GM12878 (cell line): ENCODE measurements around the gene PRDM2. TPM values are rescaled to one million over a fixed set of nuclear protein-coding genes. Genes with fewer than 3 reads are reported as not detected.

ENCODE experiments used
- ATAC-seq: fragments of 200-7000 bp; cut with Tn5 transposase; 3 replicates; pipeline ENCODE4 v1.9.1; 2020; ENCODE audit warnings: mild to moderate bottlenecking, moderate library complexity
- BruUV-seq: library from RNA; stranded (reverse); fragments of 400-500 nt; replicated peaks from 2 replicates; lab custom pipeline; 2021; lab: Mats Ljungman, UMichigan
- CTCF ChIA-PET: fragments of 300-600 bp; sonication (Branson Sonifier 250); formaldehyde crosslinking; extraction: SDS; loops from one replicate; lab custom pipeline; 2021; ENCODE audit warnings: inconsistent platforms; lab: Yijun Ruan, JAX
- POLR2A ChIA-PET: fragments of 350-600 bp; formaldehyde crosslinking; extraction: SDS; loops from one replicate; lab custom pipeline; 2021; ENCODE audit warnings: inconsistent platforms; lab: Charles Lee
- RAD21 ChIA-PET: fragments of 300-600 bp; sonication (Branson Sonifier 250); formaldehyde crosslinking; loops from one replicate; lab custom pipeline; 2023; ENCODE audit warnings: antibody characterized with exemption; ENCODE audit not compliant: unreplicated experiment; lab: Charles Lee
- SMC1A ChIA-PET: fragments of 300-600 bp; sonication (Branson Sonifier 250); formaldehyde crosslinking; loops from one replicate; lab custom pipeline; 2023; ENCODE audit not compliant: unreplicated experiment, uncharacterized antibody; lab: Charles Lee
- DNase-seq: peaks from one replicate; pipeline ENCODE4 v3.0.0-alpha.2; 2011; ENCODE audit warnings: low read depth, low spot score
- FAIRE-seq: peaks from 3 replicates; lab custom pipeline; 2011; peaks lifted over from hg19 to GRCh38; lab: Jason Lieb, UNC
- H2AFZ ChIP-seq: 2 replicates; pipeline ENCODE4 v1.6.0; 2011; ENCODE audit warnings: low read depth, low read length, control low read depth; ENCODE audit not compliant: control insufficient read depth
- H3K27ac ChIP-seq: 2 replicates; pipeline ENCODE4 v1.5.1; 2011; ENCODE audit warnings: control low read depth; ENCODE audit not compliant: control insufficient read depth, insufficient read depth
- H3K27me3 ChIP-seq, 2 experiments: replicated peaks in 1 of 2; 2 replicates each; pipeline versions ENCODE4 v1.6.0 to v1.6.1; 2011; ENCODE audit warnings: low read length in 1 of 2; ENCODE audit not compliant: control insufficient read depth in 2 of 2, insufficient read depth in 2 of 2
- H3K36me3 ChIP-seq, 2 experiments: 2 replicates each; pipeline ENCODE4 v1.5.1; 2011; ENCODE audit warnings: low read length in 1 of 2; ENCODE audit not compliant: control insufficient read depth in 2 of 2, insufficient read depth in 2 of 2
- H3K4me1 ChIP-seq: 2 replicates; pipeline ENCODE4 v1.6.1; 2011; ENCODE audit warnings: mild to moderate bottlenecking, low read length, moderate library complexity, mixed read lengths; ENCODE audit not compliant: control insufficient read depth, insufficient read depth
- H3K4me2 ChIP-seq: 2 replicates; pipeline ENCODE4 v1.6.0; 2011; ENCODE audit warnings: control low read depth; ENCODE audit not compliant: control insufficient read depth, insufficient read depth
- H3K4me3 ChIP-seq: fragments of 200-600 bp; sonication (generic); 2 replicates; pipeline ENCODE4 v1.5.1; 2016
- H3K79me2 ChIP-seq: 2 replicates; pipeline ENCODE4 v1.6.0; 2011; ENCODE audit warnings: low read length; ENCODE audit not compliant: control insufficient read depth, insufficient read depth
- H3K9ac ChIP-seq: 2 replicates; pipeline ENCODE4 v1.8.0; 2011; ENCODE audit warnings: low read length, control low read depth, mixed read lengths; ENCODE audit not compliant: control insufficient read depth, insufficient read depth
- H3K9me3 ChIP-seq: replicated peaks from 3 replicates; pipeline ENCODE4 v1.5.1; 2011; ENCODE audit warnings: mild to moderate bottlenecking, low read length; ENCODE audit not compliant: control insufficient read depth, insufficient read depth
- H4K20me1 ChIP-seq: 2 replicates; pipeline ENCODE4 v1.6.0; 2011; ENCODE audit not compliant: control insufficient read depth, insufficient read depth
- BCLAF1 ChIP-seq: fragments of 450-650 bp; IDR thresholded peaks from 2 replicates; pipeline ENCODE4 v1.6.1; 2017; ENCODE audit warnings: antibody characterized with exemption, mild to moderate bottlenecking, moderate library complexity
- DPF2 ChIP-seq: fragments of 450-650 bp; IDR thresholded peaks from 2 replicates; pipeline ENCODE4 v1.6.1; 2017; ENCODE audit warnings: mild to moderate bottlenecking
- FOXM1 ChIP-seq: IDR thresholded peaks from 2 replicates; pipeline ENCODE4 v1.6.1; 2012; ENCODE audit warnings: low read depth, mild to moderate bottlenecking, inconsistent platforms, low read length, moderate library complexity
- IRF4 ChIP-seq: IDR thresholded peaks from 2 replicates; pipeline ENCODE4 v1.6.1; 2011; ENCODE audit warnings: low read depth, low read length
- JUNB ChIP-seq: IDR thresholded peaks from 2 replicates; pipeline ENCODE4 v1.6.1; 2016; ENCODE audit warnings: antibody characterized with exemption, mild to moderate bottlenecking
- MLLT1 ChIP-seq: fragments of 450-650 bp; IDR thresholded peaks from 2 replicates; pipeline ENCODE4 v1.6.1; 2016; ENCODE audit warnings: mild to moderate bottlenecking
- NFXL1 ChIP-seq: fragments of 450-650 bp; IDR thresholded peaks from 2 replicates; pipeline ENCODE4 v1.6.1; 2017; ENCODE audit warnings: antibody characterized with exemption, mild to moderate bottlenecking, borderline replicate concordance
- SIX5 ChIP-seq: IDR thresholded peaks from 2 replicates; pipeline ENCODE4 v1.6.1; 2011; ENCODE audit warnings: mild to moderate bottlenecking, low read depth, low read length, moderate library complexity; ENCODE audit not compliant: severe bottlenecking
- SMC3 ChIP-seq: IDR thresholded peaks from 2 replicates; pipeline ENCODE4 v1.6.1; 2011; ENCODE audit warnings: low read length, improper control_type of control experiment, borderline replicate concordance
- ZNF622 ChIP-seq: fragments of 450-650 bp; IDR thresholded peaks from 2 replicates; pipeline ENCODE4 v1.6.1; 2017; ENCODE audit warnings: mild to moderate bottlenecking, inconsistent platforms
- WGBS: methylation state at CpG from one replicate; pipeline ENCODE4 v1.1.6; 2016; ENCODE audit warnings: low lambda C conversion rate; ENCODE audit not compliant: insufficient replicate concordance, insufficient coverage; ENCODE audit errors: missing lambda C conversion rate; 5-methylcytosine and 5-hydroxymethylcytosine counted together
- in situ Hi-C: fragments of 300-500 bp; cut with MboI; formaldehyde crosslinking; loops from 9 replicates; pipeline ENCODE4 v1.14.3; 2018; ENCODE audit warnings: mixed read lengths
- intact Hi-C: fragments of 100-400 bp; cut with micrococcal nuclease; formaldehyde crosslinking; loops from one replicate; pipeline ENCODE4 v1.14.2; 2022; ENCODE audit not compliant: unreplicated experiment
- polyA plus RNA-seq, 11 experiments: library from polyadenylated mRNA; depleted of rRNA in 4 of 11; unstranded in 6 of 11; stranded (reverse) in 5 of 11; fragments of >200 nt; fragmentation: Nextera tagmentation in 4 of 11; fragmentation: Illumina TruSeq in 1 of 11; extraction: Ambion mirVana in 4 of 11; extraction: Trizol in 1 of 11; gene quantifications; 1 replicate in 1 of 11; 2 replicates in 10 of 11; pipeline versions ENCODE4 v1.2.1 to v1.2.3, GENCODE V29; 2011 to 2016; ENCODE audit warnings: inconsistent platforms in 2 of 11, missing spikeins in 2 of 11, low read depth in 1 of 11
- total RNA-seq, 4 experiments: library from RNA; depleted of rRNA in 3 of 4; stranded (reverse); fragments of >200 nt in 3 of 4; fragmentation: Illumina TruSeq in 1 of 4; extraction: Trizol in 1 of 4; gene quantifications; 2 replicates each; pipeline versions ENCODE4 v1.2.1 to v1.2.3, GENCODE V29; 2013 to 2021

The PRDM2 gene
- total and polyA plus RNA-seq, 10 of the 15 experiments (the other 5 are each of a cell fraction or from before 2014, with no cell fraction given), result 8.4 to 45.1 (median 23.5) TPM

- CTCF ChIA-PET, result interaction anchor here (1.2 to 1.7 kb wide), 4 partner anchors 8 to 158 kb away, joined by 3 to 9 read pairs (median 4); no protein-coding TSS in a partner anchor
- RAD21 ChIA-PET, result interaction anchor here (1.7 kb wide), 1 partner anchor 90 kb away, joined by 3 read pairs; no protein-coding TSS in a partner anchor
- Histone ChIP-seq H3K36me3 (no peaks in the 10 kb centered on the region), H3K27ac (no peak overlapping the region), H3K27me3 (no peaks in the 10 kb centered on the region; a peak in 1 of 4 replicates), H3K9ac (no peak overlapping the region), H3K4me1 (no peaks in the 10 kb centered on the region), H3K79me2 (no peaks in the 10 kb centered on the region), H2AFZ (no peak overlapping the region), H3K9me3 (no peaks in the 10 kb centered on the region), H3K4me2 (no peak overlapping the region), H4K20me1 (no peaks in the 10 kb centered on the region), H3K4me3 (no peak overlapping the region)
- ATAC-seq, result no peak
- SMC1A ChIA-PET, result interaction anchor here (0.6 to 1.1 kb wide), 4 partner anchors 8 to 156 kb away, joined by 3 to 5 read pairs (median 3); no protein-coding TSS in a partner anchor
- no peak for FAIRE-seq
- TF ChIP-seq NFXL1, result no peak
- intact Hi-C loops, result no loop called here
- in situ Hi-C loops, result no loop called here
- BruUV-seq, result no TSS peak
- 76% methylated on average over 11 of the region's 11 CpGs for WGBS
- DNase-seq, result no peak
- POLR2A ChIA-PET, result no interaction called here
Observed at GRCh38 chr1:13823936-13824335, 123.9 kb downstream of the PRDM2 start.

- WGBS, result 51% methylated on average over 9 of the region's 9 CpGs
- H2AFZ ChIP-seq, result no peak overlapping the region
- no peak for ATAC-seq
- H4K20me1 ChIP-seq, result no peaks in the 10 kb centered on the region
- in situ Hi-C loops, result loop anchor here (5.0 kb wide), 1 partner anchor 133 kb away; no protein-coding TSS in a partner anchor
- H3K9ac ChIP-seq, result no peak overlapping the region
- H3K4me3 ChIP-seq, result no peak overlapping the region
- no peaks in the 10 kb centered on the region; a peak in 1 of 4 replicates for H3K27me3 ChIP-seq
- H3K4me2 ChIP-seq, result no peak overlapping the region
- SMC1A ChIA-PET, result interaction anchor here (0.8 to 1.2 kb wide), 3 partner anchors 96 to 158 kb away, joined by 3 to 6 read pairs (median 5); no protein-coding TSS in a partner anchor
- no peaks in the 10 kb centered on the region for H3K36me3 ChIP-seq
- CTCF ChIA-PET, result interaction anchor here (1.2 to 1.7 kb wide), 5 partner anchors 9 to 159 kb away, joined by 3 to 9 read pairs (median 4); no protein-coding TSS in a partner anchor
- H3K79me2 ChIP-seq, result no peaks in the 10 kb centered on the region
- BruUV-seq, result no TSS peak
- RAD21 ChIA-PET, result interaction anchor here (1.7 kb wide), 1 partner anchor 91 kb away, joined by 3 read pairs; no protein-coding TSS in a partner anchor
- no peak overlapping the region for H3K27ac ChIP-seq
- POLR2A ChIA-PET, result no interaction called here
- no peaks in the 10 kb centered on the region for H3K9me3 ChIP-seq
- intact Hi-C loops, result no loop called here
- no peaks in the 10 kb centered on the region for H3K4me1 ChIP-seq
- no peak for FAIRE-seq
- DNase-seq, result no peak
- TF ChIP-seq MLLT1 (no peak), IRF4 (no peak), ZNF622 (no peak), SIX5 (no peak), BCLAF1 (no peak), FOXM1 (no peak), SMC3 (no peak), JUNB (no peak), DPF2 (no peak)
Observed at GRCh38 chr1:13824626-13825025, 124.6 kb downstream of the PRDM2 start.
